ENCODE results near the gene FAM98B. TPM values are rescaled to one million over a fixed set of nuclear protein-coding genes. Genes with fewer than 3 reads are reported as not detected.

FAM98B gene
- total and polyA plus RNA-seq, 2 of the 13 experiments (the other 11 are each of a cell fraction or from before 2014, with no cell fraction given): 3.7 to 4.7 TPM

GRCh38 chr15:38520035-38520434 lies 66.1 kb downstream of the FAM98B start:
- in situ Hi-C loops (cut with HindIII; ENCODE audit: extremely low pct_ligation_motif_present, low pct_unique_long_range_greater_than_20kb) (no loop called here), intact Hi-C loops (cut with micrococcal nuclease; ENCODE audit: unreplicated experiment) (no loop called here)
- ATAC-seq (no peak), DNase-seq (ENCODE audit: low spot score) (no peak), FAIRE-seq (no peak)
- no peaks in the 10 kb centered on the region for H3K36me3 ChIP-seq (replicated peaks in 1 of 2; ENCODE audit: control insufficient read depth in 1 of 2, insufficient read depth in 2 of 2, low read length in 2 of 2)
- no peak overlapping the region for H3K4me2 ChIP-seq (ENCODE audit: low read depth, low read length)
- POLR2A ChIA-PET: no interaction called here
- H3K79me2 ChIP-seq (ENCODE audit: insufficient read depth, low read length): no peaks in the 10 kb centered on the region
- H3K4me1 ChIP-seq (ENCODE audit: insufficient read depth, low read length): no peaks in the 10 kb centered on the region
- CTCF ChIA-PET (ENCODE audit: low intra/inter-chr PET ratio, low total read pairs): no interaction called here
- TF ChIP-seq SOX6 (IDR thresholded peaks at IDR 0.05) (no peak), SOX6 (CRISPR knock-in tag; IDR thresholded peaks at IDR 0.05) (no peak), CHD4 (IDR thresholded peaks at IDR 0.05; ENCODE audit: borderline replicate concordance, low read length) (no peak), PAF1 (CRISPR knock-in tag; IDR thresholded peaks at IDR 0.05) (no peak), ZSCAN22 (CRISPR knock-in tag; IDR thresholded peaks at IDR 0.05) (no peak), ZNF710 (CRISPR knock-in tag; IDR thresholded peaks at IDR 0.05; ENCODE audit: borderline replicate concordance) (no peak), ZNF124 (CRISPR knock-in tag; IDR thresholded peaks at IDR 0.05) (no peak), TFDP2 (CRISPR knock-in tag; IDR thresholded peaks at IDR 0.05) (no peak), BORCS8-MEF2B (CRISPR knock-in tag; IDR thresholded peaks at IDR 0.05) (no peak), CBX2 (IDR thresholded peaks at IDR 0.05; ENCODE audit: low read depth, low read length) (no peak), CBX2 (CRISPR knock-in tag; IDR thresholded peaks at IDR 0.05; ENCODE audit: low read depth) (no peak), TCF12 (IDR thresholded peaks at IDR 0.05) (no peak), TCF12 (CRISPR knock-in tag; IDR thresholded peaks at IDR 0.05) (no peak), FOSL1 (CRISPR knock-in tag; IDR thresholded peaks at IDR 0.05; ENCODE audit: borderline replicate concordance) (no peak), ZNF12 (CRISPR knock-in tag; IDR thresholded peaks at IDR 0.05) (no peak)
- H3K9me3 ChIP-seq (ENCODE audit: low read length): no peaks in the 10 kb centered on the region
- H3K27me3 ChIP-seq (ENCODE audit: control insufficient read depth in 1 of 2, insufficient read depth in 2 of 2, low read length in 2 of 2): peaks cover 0 to 7% of the 10 kb centered on the region in 2 experiments; a peak in 2 of 5 replicates
- H3K27ac ChIP-seq (ENCODE audit: extremely low read length, insufficient read depth, low read length): no peak overlapping the region
- H3K9ac ChIP-seq (ENCODE audit: insufficient read depth, low read depth, low read length): no peak overlapping the region
- no peak overlapping the region for H3K4me3 ChIP-seq (replicated peaks in 1 of 3; ENCODE audit: insufficient read depth in 1 of 3, low read depth in 2 of 3, low read length in 3 of 3)
- H4K20me1 ChIP-seq (ENCODE audit: insufficient read depth, low read length): no peaks in the 10 kb centered on the region
- 40% methylated on average over 3 of the region's 3 CpGs for WGBS (ENCODE audit: low lambda C conversion rate)
- H2AFZ ChIP-seq (ENCODE audit: low read length): no peak overlapping the region
- BruUV-seq (replicated peaks): no TSS peak
